ENCODE measurements around the gene PTPN5.

PTPN5 gene

DNA sequence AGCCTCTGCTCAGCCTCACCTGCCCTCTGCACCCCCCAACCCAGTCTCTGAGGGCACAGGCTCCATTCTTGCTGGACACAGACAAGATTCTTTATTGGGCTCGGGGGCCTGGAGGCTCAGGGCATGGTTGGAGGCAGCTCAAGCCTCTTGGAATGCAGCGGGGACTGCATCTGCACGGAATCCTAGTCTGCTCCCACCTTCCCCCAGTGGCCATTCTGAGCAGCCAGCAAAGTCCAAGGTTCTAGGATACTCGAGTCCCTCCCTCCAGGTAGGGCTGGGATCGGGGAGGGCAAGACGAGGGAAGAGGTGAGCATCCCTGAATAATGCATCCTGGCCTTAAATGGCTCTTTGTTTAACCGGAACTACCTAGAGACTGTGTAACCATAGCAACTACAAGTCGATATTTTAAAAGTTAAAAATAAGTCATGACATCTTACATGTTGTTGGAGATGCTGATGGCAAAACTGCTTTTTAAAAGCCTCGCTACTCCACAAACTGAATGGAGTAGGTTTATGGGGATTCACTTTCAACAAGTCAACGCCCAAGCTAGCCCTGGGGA is 54.9 kb downstream of the PTPN5 start:
- peak; percentile 53 for DNase-seq

DNA sequence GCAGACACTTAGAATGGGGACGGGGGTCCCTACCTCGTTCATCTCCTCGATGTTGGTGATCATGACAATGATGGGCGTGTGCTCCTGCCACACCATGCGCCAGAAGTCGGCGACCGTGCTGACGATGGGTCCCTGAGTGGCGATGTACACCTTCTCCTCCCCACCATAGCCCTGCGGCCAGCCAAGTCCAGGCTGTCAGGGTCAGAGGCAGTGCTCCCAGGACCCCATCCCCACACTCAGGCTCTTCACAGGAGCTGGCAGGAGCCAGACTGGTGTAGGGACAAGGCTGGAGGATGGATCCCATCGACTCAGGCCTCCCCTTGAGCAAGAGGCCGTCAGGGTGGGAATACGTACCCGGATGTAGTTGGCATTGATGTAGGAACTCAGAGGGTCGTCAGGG is 58.4 kb downstream of the PTPN5 start:
- no peak for DNase-seq

DNA sequence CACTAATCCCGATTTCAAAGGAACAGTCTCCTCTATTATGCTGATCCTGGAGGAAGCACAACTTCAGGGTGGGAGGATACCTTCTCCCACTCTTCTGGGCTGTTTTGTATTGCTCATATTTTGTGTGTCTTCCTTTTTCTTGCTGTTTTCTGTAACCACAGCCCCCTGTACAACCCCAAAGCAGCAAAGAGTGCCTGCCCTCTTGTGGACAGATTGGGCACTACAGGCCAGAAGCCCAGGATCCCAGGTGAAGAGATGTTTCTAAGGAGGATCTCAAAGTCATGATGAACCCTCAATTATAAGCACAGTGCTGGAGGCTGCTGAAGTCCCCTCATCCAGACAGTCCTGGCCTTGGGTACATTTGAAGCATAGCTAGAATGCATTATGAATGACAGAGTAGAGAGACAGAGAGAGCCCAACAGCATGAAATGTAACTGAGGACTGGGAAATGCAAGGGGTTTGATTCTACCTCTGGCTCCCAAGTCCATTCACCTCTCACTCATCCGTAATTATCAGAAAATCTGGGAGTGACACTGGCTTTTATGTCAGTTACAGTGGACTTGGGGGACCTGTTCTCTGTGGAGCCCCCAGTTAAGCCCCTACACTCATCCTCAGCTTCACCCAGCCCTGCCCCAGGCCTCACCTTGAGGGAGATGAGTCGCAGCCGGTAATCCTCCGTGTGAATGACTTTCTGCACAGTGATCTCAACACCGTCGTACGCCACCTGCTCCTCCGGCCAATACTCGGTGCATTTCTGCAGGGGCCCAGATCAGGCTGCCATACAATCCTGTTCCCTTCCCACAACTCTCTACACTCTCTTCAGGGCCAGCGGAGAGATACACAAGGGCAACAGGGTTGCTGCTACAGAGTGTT is 59.4 kb downstream of the PTPN5 start:
- DNase-seq = peak; percentile 89

DNA sequence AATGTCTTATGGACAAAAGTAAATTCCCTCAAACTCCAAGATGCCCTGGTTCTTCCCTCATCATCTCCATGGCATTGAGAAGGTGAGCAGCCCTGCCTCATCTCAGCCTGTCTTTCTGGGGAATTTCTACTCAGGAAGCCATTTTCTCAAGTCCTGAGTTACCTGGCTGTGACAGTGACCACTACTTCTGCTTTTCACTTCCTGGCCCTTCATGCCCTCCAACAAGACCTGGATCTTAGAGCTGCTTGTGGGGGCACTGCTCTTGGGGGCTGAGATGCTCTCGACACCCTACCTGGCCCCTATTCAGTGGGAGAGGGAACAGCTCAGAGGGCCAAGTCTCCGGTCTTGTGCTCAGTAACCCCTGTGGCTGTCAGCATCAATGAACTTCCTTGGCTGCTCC is 60.2 kb downstream of the PTPN5 start:
- no peak for DNase-seq

DNA sequence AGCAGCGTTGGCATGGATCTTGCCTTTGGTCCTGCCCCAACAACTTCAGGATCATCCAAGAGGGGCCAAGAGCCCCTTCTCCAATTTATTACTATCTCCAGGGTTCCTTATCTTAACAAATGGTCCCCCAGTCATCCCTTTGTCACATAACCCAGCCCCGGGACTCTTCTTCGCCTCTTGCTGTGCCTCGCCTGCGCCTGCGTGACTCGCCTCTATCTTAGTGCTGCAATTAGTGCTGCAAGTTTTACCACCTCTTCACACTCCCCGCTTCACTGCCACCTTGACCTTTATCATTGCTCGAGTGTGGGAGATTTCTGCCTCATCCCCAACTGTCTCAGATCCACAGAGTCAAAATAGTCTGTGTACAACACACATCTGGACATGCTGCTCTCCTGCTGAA is 61.6 kb downstream of the PTPN5 start:
- no peak for DNase-seq

DNA sequence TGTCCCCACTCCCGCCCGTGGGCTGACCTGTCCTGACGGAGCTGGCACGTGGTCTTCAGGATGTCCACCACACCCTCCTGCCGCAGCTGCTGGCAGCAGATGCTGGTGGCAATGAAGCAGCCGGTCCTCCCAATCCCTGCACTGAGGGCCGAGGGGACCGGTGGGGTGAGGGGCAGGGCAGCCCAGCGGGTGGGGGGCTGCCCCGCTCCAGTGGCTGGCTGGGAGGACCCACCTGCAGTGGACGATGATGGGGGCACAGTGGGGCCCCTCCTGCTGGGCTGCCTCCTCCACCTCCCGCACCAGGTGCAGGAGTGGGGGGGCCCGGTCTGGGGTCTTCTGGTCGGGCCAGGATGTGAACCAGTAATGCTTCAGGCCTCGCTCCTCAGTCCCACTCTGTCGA is 62.2 kb downstream of the PTPN5 start:
- DNase-seq = no peak

DNA sequence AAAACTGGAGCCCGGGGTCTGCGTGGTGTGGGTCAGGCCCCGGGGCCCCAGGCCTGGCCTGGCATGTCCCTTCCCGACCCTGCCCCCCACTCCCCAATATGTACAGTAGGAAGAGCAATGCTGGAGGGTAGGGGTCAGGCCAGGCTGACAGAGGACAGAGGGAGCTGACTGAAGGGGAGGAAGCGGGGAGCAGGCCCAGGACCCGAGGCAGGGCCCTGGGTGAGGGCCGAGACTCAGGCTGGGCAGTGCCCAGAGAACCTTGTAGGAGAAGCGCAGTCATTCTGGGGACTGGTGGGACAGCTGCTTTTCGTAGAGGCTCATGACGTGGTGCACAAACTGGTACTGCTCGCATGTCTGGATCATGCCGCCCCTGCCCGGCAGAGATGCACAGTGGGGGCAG is 62.9 kb downstream of the PTPN5 start:
- no peak for DNase-seq

DNA sequence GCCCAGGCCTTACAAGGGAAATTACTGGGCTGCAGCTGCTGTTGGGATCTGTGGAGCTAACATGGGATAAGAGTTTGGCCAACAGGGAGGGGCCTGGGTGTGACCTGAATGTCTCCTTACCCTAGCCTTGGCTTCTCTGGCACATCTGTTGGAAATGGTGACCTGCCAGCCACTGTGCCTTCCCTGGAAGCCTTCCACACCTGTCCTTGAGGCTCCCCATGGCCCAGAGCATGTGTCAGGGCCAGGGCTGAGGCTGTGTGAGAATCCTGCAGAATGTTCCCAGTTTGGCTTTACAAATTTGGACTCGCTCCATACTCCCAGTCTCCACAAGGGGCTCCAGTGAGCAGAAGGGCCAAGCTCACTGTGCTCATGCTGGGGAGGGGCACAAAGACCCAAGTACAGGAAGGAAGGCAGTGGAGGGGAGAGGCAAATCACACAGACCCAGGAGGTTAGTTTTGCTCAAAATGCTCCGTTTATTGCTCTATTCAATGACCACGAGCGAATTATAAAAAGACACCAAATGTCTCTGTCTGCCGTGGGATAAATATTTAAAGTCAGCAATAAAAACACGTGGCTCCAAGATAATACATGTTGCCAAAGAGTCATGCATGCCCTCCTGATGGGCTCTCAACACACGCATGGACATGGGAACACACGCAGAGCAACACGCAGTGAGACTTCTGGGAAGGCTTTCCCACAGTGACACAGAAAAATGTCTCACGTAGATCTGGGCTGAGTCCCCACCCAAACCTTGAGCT is 63.9 kb downstream of the PTPN5 start:
- peak; percentile 79 for DNase-seq

DNA sequence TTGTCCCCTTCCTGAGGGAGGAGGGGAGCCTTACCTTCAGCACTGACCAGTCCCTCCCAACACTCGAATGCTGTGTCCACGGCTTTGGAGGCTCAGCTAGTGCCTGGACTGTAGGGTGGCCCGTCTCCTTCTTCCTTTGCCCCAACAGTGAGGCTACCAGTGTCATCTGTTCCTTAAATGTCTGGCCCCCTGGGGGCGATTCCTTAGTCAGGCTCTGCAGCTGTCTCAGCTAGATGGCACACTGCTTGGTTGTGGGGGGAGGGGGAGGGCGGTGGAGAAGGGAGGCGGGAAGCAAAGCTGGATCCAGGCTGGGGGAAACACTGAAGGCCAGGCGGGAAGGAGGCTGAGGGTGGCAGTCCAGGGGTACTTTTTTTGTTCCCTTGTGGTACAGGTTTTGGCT is 65.6 kb downstream of the PTPN5 start, which contains the start of gene IGSF22:
Gene IGSF22 (minus strand): TSS at position 149 of the 400 bp plus-strand sequence. CDS start 1,952 bp downstream, outside the sequence.
- DNase-seq = no peak

DNA sequence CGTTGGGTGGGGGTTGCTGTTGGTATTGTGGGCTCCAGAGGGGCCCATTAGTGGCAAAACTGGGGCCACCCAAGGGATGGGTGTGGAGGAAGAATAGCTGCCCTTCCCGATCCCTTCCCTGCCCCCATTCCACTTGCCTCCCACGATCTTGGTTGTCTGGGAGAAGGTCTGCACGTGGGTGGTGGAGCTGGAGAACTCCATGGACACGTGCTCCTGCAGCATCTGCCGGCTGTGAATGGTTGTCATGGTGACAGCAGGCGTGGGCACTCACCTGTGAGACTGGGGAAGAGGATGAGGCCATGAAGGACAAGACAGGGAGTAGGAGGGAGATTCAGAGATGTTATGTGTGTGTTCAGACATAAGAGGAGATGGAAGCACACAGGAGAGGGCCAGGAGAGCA is 67.6 kb downstream of the PTPN5 start:
- no peak for DNase-seq

DNA sequence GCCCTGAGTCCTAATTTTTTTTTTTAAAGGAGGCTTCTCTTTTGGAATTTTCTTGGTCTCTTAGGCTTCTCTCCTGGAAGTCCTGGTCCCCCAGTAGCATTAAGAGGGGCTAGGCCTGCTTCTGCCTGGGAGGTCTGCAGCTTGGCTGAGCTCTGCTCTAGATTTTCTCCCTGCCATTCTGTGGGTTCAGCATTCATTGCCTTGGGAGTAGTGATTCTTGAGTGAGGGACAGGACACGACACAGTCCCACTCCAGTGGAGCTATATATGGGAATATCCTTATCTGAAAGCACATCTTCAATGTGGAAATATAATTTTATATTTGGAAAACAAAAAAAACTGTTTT is 69.3 kb downstream of the PTPN5 start:
- no peak for DNase-seq

DNA sequence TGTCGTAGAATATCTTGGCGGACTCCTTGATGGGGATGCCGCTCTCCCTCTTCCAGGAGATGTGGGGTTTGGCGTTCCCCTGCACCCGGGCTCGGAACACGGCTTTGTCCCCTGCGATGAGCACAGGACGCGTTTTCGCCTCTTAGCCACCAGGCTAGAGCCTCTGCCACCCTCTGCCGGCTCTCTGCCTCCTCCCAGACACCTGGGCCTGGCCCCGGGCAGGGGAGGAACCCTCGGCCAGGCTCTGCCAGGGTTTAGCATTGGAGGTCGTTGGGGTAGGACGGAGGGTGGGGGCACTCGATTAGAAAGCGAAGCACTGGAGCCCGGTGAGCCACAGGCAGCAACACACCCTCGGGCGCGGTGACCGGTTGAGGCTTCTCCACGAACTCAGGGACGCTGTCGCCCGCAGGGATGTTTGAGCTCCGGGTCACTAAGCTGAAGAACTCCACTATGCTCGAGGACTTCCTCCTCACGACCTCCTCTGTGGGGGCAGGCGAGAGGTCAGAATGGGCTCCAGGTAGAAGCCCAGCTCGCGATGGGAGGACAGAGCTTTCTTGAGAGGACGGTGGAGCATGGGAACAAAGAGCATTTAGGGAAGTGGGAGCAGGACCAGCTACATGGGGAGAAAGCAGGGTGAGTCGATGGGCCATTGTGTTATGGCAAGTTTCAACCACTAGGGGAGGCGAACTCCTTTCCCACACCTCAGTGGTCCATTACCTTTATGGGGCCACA is 69.9 kb downstream of the PTPN5 start:
- peak; percentile 72 for DNase-seq

DNA sequence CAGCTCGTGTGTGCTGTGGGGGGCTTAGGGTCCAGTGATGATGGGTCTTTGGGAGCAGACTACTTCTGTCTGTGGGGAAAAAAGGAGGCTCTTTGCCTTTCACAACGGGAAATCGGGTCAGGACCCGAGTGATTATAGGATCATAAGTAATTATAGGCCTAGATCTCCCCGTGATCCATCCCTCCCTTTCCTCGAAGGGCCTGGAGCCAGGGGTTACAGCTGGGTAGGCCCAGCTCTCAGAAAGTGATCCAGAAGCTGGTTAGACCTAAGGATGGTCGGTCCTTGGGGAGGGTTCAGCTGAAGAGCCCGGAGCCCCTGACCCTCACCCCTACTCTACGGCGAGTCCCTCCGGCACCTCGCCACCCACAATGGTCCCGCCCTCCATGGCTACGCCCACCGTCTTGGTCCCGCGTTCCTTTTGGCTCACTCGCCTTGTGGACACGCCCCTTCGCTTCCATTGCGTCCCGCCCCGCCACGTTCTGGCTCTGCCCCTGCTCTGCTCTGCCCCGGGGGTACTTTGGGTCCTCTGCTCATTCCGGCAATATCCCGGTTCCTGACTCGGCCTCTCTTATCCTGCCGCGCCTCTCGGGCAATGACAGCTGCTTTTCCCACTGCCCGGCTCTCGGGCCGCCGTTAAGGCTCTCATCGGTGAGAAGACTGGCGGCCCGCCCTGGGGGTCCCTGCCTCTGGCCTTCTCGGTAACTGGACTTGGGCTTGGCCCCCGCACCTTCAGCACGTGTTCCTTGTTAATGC is 70.6 kb downstream of the PTPN5 start:
- peak; percentile 85 for DNase-seq

DNA sequence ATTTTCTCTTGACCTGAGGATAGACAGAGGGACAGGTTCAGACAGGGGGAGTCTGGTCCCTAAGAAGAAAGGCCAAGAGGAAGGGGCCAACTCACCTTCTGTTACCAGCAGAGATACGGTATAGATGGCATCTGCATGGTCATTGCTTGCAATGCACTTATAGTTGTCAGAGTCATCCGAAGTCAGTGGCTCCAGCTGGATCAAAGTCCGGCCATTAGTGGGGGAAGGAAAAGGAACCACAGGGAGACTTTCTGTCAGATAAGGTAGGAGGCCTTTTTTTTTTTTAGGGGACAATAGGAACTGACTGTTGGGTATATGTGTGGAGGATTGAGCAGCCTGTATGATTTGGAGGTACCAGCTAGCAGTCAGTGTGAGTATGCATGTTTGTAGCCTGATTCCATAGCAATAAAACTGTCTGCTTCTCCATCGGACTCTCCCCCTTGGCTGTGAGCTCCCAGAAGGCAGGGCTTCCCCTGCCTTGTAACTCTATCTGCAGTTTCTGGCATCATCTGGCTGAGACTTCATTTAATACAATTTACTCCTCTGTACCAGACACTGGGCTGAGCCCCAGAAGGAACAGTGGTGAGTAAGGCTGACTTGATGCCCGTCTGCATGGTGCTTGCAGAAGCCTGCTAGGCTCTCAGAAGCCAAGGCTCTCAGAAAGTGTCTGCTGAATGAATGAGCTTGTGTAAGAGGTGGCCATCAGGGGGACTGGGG is 71.3 kb downstream of the PTPN5 start:
- no peak for DNase-seq

DNA sequence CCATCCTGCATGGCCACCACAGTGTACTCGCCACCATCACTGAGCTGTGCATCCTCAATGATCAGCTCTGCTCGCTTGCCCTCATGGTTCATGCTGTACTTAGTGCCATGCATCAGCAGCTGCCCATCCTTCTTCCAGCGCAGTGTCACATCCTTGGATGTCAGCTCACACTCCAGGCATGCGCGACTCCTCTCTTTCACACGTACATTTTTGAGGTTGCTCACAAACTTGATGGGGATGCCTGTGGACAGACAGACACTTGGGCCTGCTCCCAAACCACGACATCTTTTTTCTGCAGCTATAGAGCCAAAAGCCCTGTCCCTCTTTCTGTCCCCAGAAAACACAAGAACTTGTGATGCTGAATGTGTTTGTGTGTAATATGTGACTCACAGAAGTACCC is 76.1 kb downstream of the PTPN5 start:
- DNase-seq = no peak

DNA sequence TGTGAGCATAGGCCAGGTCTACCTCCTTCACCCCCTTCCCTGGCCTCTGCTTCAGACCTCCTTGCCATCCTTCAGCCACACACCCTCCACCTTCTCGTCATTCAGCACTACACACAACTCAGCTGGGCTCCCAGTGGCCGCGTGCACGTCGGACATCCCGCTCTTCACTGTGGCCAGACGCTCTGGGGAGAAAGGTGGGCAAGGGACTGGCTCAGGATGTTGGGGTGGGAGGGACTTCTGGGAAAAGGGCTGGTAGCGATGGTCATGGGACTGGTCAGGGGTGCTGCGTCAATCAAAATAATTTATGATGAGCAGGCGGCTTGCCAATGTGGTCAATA is 77.2 kb downstream of the PTPN5 start:
- no peak for DNase-seq

DNA sequence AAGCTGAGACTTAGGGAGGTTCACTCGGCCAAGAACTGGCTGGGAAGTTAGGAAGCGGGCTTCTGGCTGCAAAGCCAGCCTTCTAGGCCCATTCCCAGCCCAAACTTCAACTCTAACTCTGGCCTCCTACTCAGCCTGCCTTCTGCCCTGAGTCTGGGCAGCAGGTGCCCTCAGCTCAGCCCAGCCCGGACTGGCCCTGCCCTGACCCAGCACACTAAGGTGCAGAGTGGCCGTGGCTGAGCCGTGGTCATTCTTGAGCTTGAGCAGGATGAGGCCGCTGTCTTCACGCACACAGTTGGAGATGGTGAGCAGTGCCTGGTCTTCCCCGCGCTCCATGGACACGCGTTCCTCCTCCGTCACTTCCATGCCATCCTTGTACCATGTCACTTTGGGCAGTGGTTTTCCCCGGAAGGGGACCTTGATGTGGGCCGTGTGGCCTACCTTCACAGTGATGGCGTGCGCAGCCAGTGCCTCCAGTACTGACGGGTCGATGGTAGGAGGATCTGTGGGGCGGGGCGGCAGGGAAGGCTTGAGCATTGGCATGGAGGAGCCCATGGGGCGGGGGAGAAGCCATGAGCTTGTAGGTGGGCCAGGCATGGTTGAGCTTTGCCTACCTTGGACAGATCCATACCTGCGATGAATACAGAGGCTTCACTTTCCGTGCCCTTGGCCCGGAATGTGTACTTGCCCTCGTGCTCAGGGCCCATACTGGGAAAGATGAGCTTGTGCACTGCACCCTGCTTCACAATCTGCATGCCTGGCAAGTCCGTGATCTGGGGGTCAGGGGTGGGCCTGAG is 77.8 kb downstream of the PTPN5 start:
- DNase-seq = no peak

DNA sequence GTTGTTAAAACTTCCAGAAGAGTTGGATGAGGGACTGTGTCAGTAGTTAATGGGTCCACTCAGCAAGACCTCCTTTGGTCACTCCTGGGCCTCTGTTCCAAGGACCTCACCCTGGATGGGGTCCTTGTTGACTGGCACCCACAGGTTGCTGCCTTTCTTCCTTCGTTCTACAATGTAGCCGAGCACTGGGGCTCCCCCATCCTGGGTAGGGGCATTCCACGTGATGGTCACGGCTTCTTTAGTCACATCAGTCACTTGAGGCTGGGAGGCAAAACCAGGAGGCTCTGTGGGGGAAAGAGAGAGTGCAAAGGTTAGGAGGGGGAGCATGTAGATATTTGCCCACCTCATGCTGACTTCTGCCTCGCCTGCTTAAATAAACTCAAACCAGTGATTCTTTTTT is 81.1 kb downstream of the PTPN5 start:
- DNase-seq = no peak

DNA sequence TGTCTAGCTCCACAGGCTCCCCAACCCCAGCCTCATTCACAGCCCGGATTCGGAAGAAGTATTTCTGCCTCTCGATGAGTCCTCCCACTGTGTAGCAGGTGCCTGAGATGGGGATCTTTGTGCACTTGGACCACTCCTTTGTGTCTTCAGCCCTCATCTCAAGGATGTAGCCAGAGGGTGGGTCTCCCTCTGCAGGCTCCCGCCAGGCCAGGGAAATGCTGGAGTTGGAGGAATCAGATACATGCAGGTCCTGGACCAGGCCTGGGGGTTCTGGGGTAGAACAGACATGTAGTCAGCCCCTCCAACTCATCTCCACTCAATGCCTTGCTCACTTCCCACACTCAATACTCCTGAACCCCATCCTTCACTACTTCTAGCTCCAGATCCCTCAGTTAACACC is 82.2 kb downstream of the PTPN5 start:
- DNase-seq = no peak

DNA sequence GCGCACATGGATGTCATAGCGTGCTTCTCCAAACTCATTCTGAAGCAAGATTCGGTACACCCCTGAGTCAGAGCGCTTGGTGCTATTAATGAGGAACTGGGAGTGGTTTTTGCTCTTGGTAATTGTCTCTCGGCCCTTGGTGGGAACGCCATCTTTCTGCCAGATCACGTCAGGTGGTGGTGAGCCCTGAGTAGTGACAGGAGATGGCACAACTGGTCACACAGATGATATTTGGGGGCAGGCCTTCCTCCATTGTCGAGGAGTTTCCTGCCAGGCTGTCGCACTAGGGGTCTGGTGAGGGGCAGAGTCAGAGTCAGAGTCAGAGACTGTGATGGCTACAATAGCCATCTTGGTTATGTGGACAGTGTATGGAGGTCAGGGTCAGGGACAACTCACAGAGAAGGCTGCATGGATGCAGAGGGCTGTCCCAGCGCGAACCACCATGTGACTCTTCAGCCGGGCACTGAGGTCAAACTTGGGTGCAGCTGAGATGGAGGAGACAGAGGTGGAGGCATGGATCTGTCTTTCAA is 83.7 kb downstream of the PTPN5 start:
- no peak for DNase-seq

Measured in 8988T (cell line).